Mucosa of gallbladder (tissue), 1 donor: ENCODE measurements around the gene NOD2. TPM values are rescaled to one million over a fixed set of nuclear protein-coding genes. Genes with fewer than 3 reads are reported as not detected.

ENCODE experiments used
- DNase-seq: peaks from one replicate; pipeline ENCODE4 v3.0.0-alpha.2; 2020; ENCODE audit warnings: low spot score
- total RNA-seq: library from RNA; stranded (reverse); gene quantifications from one replicate; pipeline ENCODE4 v1.2.1, GENCODE V29; 2021
- donor health status: DM: no; HTN: no; CAD: no.

NOD2 gene
- total RNA-seq = 1.5 TPM

- no peak for DNase-seq
Measured at GRCh38 chr16:50692999-50693781, at the start of gene NOD2. TSS of gene NOD2 (plus strand) at chr16:50693606. CDS start at chr16:50699496, 5,890 bp downstream.

DNA sequence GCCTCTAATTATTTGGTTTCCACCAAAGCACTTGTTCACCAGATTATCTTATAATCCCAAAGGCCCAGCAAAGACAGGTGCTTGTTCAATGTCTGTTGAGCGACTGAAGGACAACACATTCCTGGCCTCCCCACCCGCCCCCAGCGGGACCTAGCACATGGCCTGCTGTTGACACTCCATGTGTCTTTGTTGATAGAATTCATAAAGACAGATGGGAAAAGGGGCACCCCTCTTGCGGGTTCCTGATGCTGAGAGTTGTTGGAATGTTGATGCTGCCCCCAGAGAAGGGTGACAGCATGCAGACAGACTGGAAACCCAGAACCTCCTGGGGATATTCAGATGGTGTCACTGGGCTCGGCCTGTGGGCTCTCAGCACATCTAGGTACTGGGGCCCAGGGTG, 49.2 kb upstream of the NOD2 start:
- no peak for DNase-seq

DNA sequence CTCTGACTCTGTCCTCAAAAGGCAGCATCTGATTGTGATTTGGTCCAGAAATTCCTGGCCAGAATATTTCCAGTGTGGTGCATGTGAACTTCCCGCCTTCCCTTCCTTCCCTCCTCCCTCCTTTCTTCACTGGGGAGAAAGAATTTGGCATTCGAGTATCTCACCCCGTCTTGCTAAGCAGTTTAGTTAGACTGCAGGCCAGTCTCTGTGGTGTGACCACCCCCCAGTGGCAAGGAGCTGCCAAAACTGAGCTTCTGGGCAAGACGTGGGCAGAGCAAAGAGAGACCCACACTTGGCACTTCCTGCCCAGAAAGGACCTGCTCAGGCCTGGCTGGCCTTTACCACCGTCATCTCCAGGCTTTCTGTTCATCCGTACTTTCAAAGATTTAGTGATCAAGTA, 48.7 kb upstream of the NOD2 start:
- DNase-seq = peak; percentile 44

- no peak for DNase-seq
Measured at GRCh38 chr16:50645563-50646220, 47.7 kb upstream of the NOD2 start.

DNA sequence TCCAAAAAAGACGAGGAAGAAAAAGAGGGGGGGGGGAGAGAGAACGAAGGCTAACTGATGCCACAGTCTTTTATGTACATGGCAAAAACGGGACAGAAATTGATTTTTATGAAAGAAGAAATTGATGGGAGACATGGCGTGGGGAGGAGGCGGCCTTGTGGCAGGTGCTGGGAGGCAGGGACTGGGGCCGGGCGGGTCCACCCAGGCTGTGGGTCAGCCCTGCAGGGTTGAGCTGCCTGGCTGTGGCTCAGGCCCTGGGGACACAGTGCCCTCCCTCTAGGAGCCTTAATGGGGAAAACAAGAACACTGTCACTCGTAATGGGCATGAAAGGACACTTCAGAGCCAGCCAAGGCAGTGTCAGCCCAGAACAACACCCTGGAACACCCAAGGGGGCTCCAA, 47.1 kb upstream of the NOD2 start:
- no peak for DNase-seq

- no peak for DNase-seq
Measured at GRCh38 chr16:50651835-50652438, 41.5 kb upstream of the NOD2 start.

GRCh38 chr16:50652836-50653425, 40.5 kb upstream of the NOD2 start:
- DNase-seq = no peak

GRCh38 chr16:50653633-50654519, 39.5 kb upstream of the NOD2 start:
- DNase-seq = no peak

GRCh38 chr16:50655558-50656055, 37.8 kb upstream of the NOD2 start:
- no peak for DNase-seq

GRCh38 chr16:50657241-50657640, 36.2 kb upstream of the NOD2 start:
- no peak for DNase-seq

GRCh38 chr16:50659806-50660205, 33.6 kb upstream of the NOD2 start:
- no peak for DNase-seq

GRCh38 chr16:50662306-50662940, 31.0 kb upstream of the NOD2 start:
- no peak for DNase-seq

DNA sequence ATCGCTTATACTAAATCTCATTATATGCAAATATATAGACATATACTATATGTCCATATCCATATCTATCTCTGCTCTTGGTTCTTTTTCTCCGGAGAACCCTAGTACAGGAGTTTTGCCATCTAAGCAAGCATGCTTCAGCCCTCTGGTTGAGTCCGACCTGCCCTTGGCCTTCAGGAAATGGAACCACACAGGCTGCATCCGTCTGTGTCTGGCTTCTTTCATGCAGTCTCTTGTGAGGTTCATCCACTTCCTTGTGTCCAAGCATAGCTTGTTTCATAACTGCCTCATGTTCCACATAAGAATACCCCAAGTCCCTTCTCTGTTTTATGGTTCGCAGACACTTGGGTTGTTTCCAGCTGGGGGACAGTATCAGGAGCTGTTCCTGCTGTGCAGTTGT, 29.1 kb upstream of the NOD2 start:
- DNase-seq = no peak

- DNase-seq = peak; percentile 88
Measured at GRCh38 chr16:50665128-50665878, 28.1 kb upstream of the NOD2 start.

- DNase-seq = no peak
Measured at GRCh38 chr16:50666658-50667496, 26.5 kb upstream of the NOD2 start.

GRCh38 chr16:50667497-50668367, 25.7 kb upstream of the NOD2 start:
- DNase-seq = no peak

DNA sequence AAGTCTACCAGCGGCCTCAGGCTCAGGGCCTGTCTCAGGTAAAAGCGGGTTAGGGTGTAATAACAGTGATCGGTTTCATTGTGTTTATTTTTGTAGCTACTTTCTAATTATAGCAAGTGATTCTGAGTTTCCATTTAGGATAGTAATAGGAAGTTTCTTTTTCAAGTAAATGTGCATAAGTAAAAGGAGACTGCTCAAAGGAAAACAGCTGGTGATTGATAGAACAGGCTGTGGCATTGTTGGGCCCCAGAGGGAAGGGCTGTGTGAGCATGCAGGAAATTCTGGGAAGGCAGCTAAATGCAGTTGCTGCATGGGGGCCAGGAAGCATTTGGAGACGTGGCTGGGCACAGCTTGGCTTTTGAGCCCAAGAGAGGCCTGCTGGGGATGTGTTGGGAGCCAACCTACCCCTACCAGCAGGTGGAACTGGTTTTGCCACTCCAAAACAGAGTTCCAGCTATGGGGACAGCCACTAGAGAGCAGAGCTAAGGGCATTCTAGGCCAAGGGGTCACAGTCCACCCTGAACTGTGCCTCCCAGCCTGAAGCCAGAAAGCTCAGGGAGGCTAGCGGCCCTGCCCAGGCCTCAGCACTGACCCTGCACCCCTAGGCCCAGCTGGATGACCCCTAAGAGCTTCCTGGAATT, 24.9 kb upstream of the NOD2 start:
- DNase-seq = no peak

GRCh38 chr16:50669741-50670140, 23.7 kb upstream of the NOD2 start:
- no peak for DNase-seq
